Activated CD4-positive, alpha-beta T cell treated with anti-CD3 and anti-CD28 coated beads, Interleukin-2, amount 50 U/mL, for 48 hours (primary cell): Measurements from ENCODE around the gene OBSCN.
A peak's percentile ranks its signal among the peaks of the same experiment; 100 is the strongest.

Source experiments
- DNase-seq, 2 experiments: peaks; one replicate each; pipeline ENCODE4 v3.0.0-alpha.2; 2020

Gene OBSCN

DNA sequence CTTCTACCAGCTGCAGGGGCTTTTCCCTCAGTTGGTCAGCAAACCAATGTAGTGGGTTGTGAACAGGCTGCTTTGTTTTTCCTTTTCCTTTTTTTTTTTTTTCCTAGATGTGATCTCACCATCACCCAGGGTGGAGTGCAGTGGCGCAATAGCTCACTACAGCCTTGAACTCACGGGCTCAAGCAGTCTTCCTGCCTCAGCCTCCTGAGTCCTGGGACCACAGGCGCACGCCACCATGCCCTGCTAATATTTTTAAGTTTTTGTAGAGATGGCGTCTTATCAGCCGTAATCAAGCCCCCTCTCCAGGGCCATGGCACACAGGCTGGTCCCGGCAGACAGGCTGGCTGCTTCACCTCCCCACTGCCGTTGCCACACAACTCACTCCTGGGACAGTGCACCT is 202.2 kb downstream of the OBSCN start:
- DNase-seq, result no peak

DNA sequence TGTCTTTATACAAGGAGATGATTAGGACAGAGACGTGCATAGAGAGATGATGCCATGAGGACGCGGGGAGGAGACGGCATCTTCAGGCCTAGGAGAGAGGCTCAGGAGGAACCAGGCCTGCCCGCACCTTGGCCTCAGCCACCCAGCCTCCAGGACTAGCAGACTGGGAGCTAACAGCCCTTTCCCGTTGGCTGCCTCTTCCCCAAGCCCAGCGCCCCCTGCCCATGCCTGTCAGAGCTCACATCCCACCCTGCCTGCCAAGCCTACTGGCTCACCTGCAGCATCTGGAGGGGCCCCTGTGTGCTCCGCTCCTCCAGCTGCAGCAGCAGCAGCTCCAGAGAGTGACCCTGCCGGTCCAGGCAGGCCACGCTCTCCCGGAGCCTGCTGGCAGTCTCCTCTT is 202.8 kb downstream of the OBSCN start:
- no peak for DNase-seq

DNA sequence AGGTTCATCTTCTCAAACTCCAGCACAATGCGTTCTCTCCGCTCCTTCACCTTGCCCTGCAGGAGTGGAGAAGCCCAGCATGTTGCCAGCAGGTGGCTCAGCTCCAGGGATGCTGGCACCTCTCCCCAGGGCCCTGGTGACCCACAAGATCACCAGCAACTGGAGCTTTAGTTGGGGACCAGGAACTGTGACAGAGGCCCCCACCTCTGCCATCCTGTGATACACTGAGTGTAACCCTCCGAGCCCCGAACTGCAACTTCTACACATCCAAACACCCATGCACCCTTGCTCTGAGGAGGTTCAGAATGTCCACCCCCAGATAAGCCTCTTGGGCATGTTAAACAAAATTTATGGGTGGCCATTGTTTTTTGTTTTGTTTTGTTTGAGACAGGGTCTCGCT is 203.3 kb downstream of the OBSCN start:
- DNase-seq, result no peak

DNA sequence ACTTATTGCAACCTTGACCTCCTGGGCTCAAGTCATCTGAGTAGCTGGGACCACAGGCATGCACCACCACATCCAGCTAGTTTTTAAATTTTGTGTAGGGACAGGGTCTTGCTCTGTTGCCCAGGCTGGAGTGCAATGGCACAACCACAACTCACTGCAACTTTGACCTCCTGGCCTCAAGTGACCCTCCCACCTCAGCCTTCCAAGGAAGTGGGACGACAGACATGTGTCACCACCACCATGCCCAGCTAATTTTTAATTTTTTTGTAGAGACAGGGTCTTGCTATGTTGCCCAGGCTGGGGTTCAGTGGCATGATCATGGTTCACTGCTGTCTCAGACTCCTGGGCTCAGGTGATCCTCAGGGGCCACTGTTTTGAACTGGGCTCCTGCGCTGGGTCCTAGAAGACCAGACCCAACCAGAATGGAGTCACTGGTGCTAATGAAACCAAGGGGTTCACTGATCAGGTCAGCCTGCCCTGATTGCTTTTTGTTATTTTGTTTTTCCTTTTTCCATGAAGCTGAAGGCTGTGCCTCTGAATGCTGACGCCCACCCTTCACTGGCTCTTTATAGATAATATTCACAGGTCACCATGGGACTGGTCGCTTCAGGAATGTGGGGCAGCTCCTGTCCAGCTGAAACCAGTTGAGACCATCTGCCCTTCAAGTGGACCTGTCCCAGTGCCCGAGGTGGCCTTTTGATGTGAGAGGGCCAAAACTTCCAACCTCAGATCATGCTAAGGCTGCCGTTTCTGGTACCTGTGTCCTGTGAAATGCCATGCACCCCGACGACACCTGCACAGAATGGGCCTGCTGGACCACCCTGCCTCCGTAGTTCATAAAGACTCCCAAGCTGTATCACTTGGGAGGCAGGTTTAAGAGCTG is 203.9 kb downstream of the OBSCN start:
- no peak for DNase-seq

DNA sequence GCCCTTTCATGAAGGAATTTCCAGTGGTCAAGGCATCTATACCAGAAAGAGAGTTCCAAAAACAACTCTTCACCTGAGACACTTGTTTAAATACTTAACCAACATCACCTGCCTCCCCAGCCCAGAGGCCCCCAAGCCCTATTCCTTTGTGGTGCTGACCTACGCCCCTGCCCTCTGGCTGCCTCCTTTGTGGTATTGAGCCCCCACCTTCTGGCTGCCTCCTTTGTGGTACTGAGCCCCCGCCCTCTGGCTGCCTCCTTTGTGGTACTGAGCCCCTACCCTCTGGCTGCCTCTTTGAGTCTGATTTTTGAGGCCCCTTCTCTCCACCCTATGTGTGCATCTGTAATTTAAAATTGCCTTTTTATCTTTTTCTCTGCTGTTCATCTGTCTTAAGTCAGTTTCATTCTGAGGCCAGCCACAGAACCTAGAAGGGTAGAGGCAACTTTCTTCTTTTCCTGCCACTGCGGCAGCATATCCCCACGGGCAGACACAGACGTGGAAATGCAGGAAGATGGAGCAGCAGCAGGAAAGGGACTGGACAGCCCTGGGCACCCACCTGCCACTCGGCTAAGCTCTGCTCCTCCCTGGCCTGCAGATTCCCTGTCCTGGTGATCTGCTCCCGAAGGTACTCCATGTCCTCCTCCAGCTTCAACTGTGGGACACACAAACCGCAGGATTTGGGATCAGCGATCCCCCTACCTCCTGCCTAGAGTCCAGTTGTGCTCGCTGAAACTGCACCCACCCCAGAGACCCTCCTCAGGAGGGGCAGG is 205.6 kb downstream of the OBSCN start:
- DNase-seq, result no peak

DNA sequence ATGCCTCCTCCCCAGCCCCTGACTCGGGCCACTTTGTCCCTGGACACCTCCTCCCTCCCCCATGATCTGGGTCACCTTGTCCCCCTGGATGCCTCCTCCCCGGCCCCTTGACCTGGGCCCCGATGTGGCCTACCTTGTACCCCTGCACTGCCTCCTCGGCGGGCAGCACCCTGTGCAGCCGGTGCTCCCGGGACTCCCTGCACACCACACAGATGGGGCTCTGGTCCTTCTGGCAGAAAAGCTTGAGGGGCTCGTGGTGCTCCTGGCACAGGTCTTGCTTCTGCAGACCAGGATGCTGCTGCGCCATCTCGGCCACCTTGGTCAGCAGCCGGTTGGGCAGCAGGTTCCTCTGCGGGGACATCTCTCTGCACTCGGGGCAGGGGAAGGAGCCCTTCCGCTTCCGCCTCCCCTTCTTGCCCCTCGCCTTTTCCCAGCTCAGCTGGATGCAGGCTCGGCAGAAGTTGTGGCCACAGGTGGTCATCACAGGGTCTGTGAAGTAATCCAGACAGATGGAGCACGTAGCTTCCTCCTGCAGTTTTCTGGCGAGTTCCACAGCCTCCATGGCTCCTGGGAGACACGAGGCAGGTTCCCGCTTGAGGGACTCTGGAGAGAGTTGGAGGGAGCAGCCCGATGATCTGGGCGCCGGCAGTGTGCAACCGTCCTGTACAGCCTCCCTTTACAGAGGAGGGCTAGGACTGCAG is 206.8 kb downstream of the OBSCN start:
- no peak for DNase-seq

DNA sequence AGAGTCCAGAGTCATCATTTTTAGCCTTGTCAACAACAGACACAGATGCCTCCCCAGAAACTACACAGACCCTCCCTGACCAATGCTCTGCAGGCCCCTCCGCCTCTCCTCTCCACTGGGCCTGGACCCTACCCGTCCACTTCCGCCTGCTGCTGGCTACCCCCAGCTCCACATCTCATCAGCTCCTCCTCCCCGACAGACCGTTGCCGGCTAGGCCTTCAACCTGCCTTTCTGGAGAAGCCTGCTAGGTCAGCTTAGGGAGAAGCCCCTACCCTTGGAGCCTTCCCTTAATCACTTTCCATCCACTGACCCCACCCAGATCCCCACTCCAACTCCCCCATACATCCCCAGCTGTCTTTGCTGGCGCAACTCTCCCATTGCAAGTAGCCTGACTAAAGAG is 207.4 kb downstream of the OBSCN start:
- no peak for DNase-seq

DNA sequence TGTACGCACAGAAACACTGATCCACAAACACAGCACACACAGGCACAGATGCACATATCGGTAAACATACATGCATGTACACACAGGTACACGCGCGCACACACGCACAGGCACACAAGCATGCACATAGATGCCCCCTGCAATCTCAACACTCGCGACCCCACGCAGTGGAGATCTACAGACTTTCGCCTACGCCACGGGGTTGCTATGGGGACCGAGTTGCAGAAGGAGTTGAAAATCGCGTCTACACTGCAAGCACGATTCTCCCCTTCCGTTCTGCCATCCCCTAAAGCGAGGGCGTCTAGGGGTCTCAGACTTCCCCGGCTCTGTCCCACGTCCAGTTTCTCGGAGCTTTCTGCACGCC is 208.0 kb downstream of the OBSCN start:
- DNase-seq, result no peak

DNA sequence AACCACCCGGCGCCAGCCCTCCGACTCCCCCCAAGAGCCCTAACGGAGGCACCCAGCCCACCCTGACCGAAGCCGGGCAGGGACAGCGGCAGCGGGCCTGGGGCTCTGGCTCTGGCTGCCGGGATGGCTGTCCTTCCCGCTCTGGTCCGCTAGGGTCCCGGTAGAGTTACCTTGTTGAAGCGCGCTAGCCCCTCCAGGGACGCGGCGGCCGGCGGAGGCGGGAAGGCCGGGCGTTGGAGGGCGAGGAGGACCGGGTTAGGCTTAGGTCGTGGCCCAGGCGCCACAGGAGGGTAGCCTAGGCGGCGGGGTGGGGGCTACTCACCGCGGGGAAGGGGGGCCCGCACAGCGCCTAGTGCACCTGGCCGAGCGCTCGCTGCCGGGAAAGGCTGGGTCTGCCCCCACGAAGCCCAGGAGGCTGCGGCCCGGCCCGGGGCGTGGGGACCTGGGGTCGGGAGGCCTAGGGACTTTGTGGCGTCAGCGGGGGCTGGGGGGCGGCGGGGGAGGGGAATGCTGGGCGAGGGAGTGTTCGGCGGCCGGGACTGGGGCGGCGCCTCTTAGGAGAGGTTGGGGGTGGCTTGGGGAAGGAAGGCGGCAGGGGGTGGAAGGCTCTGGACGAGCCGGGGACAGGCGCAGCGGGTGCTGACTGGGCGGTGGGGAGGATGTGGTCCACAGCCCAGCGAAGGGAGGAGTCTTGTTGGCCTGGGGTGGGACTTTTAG is 208.5 kb downstream of the OBSCN start, which contains the start of gene TRIM17:
TSS of gene TRIM17 (minus strand) at position 645 of the 717 bp plus-strand sequence. CDS start 1,789 bp downstream, outside the sequence.
- peak; percentile 44 to 58 for DNase-seq

DNA sequence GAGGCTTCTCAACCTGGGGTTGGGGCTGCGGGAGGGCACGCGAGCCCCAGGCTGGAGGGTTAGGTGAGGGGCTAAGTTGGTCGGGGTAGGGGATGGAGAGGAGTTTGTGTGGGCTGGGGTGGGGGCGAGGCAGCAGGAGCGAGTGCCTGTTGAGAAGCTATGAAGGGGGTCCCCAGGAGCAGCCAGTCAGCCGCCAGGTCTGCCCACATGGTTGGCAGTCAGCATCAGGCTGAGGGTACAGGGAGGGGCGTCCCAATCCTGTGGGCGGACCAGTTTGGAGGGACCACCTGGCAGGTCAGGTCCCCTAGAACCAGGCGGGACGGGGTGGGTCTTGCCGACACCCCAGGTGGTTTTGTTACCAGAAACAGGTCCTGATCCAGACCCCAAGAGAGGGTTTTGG is 209.2 kb downstream of the OBSCN start:
- no peak for DNase-seq

DNA sequence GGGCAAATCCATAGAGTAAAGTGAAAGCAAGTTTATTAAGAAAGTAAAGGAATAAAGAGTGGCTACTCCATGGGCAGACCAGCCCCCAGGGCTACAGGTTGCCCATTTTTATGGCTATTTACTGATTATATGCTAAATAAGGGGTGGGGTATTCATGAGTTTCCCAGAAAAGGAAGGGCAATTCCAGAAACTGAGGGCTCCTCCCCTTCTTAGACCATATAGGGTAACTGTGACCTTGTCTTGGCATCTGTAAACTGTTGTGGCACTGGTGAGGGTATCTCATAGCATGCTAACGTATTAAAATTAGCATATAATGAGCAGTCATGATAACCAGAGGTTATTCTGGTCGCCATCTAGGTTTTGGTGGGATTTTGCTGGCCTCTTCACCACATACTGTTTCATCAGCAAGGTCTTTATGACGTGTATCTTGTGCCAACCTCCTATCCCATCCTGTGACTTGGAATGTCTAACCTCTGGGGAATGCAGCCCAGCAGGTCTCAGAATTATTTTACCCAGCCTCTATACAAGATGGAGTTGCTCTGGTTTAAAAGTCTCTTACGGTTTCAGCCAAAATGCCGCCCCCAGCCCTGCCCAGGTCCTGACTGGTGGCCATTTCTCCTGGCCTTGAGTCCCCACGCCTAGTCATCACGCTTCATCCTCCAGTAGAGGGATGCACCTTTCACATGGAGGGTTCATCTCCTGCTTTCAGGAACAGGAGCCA is 209.8 kb downstream of the OBSCN start:
- no peak for DNase-seq

DNA sequence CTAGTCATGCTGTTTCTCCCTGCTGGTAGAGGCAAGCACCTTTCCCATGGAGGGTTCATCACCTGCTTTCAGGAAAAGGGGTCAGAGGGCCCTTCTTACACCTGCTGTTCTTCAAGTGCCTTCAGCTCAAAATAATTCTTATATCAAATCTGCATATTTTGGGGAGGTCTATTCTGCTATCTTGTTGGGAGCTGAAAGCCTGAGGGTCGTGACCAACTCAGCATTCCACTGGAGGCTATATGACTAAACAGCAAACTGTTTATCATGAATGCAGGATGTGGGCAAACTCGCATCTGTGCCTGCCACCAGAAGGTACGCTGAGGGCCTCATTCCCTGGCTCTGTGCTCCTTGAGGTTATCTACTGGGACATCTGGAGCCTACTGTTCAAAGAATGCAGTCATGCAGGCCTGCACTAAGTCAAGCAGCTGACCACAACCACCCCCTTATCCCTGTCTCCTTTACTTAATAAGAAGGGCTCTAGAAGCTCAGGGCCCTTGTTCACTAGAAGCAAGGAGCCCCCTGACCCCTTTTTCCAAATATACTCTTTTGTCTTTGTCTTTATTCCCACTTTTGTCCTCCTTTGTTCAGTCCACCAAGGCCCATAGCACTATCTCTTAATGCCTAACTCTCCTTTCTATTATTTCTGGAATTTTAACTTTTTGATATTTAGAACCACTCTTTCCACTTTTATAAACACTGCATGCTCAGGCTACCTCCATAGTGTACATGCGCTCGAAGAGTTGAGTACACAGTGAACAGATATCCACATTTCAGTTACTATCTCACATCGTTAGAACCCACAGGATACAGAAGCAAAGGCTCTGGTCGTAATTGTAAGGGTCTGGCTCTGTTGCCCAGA is 213.4 kb downstream of the OBSCN start:
- no peak for DNase-seq

DNA sequence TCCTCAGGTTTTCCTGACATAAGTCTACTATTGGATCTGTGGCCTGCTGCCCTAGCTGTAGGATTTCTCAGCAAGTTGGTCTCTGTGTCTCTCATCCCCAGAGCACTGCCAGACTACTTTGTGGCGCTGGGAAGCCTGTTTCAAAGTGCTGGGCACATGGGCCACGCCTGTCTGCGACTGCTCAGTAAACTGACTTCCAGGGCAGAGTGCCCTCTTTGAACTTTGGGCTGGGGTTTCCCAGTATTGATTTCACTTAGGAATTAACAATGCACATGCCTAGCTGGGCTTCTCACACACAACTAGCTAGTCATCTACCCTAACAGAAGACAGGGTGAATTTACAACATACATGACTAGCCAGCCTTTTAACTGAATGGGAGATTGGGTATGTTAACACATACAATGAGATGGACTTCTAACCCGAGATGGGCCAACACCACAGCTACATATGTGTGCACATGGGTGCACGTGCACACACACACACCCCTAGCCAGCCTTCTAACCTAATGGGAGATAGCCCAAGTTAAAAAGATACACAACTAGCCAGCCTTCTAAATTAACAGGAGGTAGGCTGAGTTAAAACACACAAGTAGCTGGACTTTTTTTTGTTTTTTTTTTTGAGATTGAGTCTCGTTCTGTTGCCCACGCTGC is 215.7 kb downstream of the OBSCN start:
- no peak for DNase-seq

DNA sequence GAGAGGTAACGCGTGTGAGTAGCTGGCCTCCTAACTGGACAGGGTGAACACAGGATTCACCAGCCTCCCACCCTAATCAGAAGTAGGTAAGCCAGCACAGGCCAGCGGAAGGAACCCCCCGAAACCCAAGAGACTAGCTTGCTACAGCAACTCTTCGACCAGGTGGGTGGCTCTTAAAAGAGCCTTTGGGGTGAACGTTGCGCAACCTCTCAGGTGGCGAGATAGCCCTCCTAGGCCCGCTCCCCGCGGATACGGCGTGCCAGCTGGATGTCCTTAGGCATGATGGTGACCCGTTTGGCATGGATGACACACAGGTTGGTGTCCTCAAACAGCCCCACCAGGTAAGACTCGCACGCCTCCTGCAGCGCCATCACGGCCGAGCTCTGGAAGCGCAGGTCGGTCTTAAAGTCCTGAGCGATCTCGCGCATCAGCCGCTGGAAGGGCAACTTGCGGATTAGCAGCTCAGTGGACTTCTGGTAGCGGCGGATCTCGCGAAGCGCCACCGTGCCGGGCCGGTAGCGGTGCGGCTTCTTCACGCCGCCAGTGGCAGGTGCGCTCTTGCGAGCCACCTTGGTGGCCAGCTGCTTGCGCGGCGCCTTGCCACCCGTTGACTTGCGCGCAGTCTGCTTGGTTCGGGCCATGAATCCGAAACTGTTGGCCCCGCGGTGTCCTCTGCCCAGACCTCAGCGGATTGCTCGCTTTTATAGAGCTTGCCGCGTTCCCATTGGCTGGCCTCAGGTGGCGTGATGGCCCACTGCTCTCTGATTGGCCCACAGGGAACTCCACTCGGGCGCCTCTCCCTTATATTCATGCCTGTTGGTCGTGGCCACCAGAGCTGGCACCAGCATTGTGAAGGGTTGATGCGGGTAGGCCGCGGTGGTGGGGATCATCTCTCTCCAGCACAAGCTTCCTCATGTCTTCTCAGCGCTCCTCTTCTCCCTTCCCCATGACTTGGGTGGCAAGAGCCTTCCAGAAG is 217.1 kb downstream of the OBSCN start:
- DNase-seq, result no peak

DNA sequence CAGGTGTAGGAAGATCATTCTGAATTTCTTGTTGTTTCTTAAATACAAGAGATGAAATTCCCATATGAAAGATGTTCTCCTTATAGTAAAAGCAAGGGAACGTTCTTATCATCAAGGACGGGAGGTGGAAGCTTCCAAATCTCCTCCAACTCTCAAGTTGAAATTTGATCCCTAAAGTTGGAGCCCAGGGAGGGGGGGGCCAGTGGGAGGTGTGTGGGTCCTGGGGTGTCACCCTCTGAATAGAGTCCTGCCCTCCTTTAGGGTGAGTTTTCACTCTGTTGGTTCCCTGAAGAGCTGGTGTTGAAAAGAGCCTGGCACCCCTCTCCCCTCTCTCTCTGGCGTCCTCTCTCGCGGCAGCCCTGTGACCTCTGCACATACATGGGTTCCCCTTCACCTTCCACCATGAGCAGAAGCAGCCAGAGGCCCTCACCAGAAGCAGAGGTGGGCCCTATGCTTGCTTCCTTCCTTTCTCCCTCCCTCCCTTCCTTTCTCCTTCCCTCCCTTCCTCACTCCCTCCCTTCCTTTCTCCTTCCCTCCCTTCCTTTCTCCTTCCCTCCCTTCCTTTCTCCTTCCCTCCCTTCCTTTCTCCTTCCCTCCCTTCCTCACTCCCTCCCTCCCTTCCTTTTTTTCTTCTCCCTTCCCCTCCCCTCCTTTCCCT is 218.8 kb downstream of the OBSCN start:
- DNase-seq, result no peak

DNA sequence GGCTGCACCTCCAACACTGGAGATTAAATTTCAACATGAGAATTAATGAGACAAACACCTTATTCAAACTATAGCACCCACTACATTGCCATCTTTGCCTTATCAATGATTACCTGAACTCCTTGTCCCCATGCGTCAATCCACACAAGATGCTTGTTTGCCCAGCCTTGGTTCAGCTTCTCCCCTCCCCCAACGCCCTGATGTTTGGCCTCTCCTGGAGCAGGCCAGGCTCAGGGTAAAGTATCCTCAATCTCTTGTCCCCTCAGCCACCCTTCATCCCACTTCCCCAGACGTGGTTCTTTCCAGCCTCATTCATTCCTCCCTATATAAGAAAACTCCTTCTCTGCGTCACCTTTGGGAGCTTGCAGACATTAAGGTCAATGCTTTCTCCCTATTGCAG is 220.6 kb downstream of the OBSCN start:
- no peak for DNase-seq
